Keratinocyte (primary cell): ENCODE results near the gene PARD3B. TPM values are rescaled to one million over a fixed set of nuclear protein-coding genes. Genes with fewer than 3 reads are reported as not detected.

Source experiments
- DNase-seq: peaks from one replicate; pipeline ENCODE4 v3.0.0-alpha.2; 2011; ENCODE audit warnings: low read depth, missing footprints, low spot score
- FAIRE-seq: peaks from 2 replicates; lab custom pipeline; 2011; peaks lifted over from hg19 to GRCh38; lab: Jason Lieb, UNC
- H2AFZ ChIP-seq: 2 replicates; pipeline ENCODE4 v1.6.0; 2012; ENCODE audit warnings: low read length, control low read depth, inconsistent platforms; ENCODE audit not compliant: control insufficient read depth
- H3K27ac ChIP-seq: 2 replicates; pipeline ENCODE4 v1.5.1; 2011; ENCODE audit warnings: low read length; ENCODE audit not compliant: control insufficient read depth, insufficient read depth
- H3K27me3 ChIP-seq: 3 replicates; pipeline ENCODE4 v1.6.0; 2011; ENCODE audit warnings: low read length; ENCODE audit not compliant: control insufficient read depth, insufficient read depth; ENCODE audit errors: extremely low read depth
- H3K36me3 ChIP-seq, 2 experiments: 2 replicates in 1 of 2; 3 replicates in 1 of 2; pipeline ENCODE4 v1.5.1; 2011; ENCODE audit warnings: low read length in 2 of 2, mild to moderate bottlenecking in 1 of 2; ENCODE audit not compliant: control insufficient read depth in 2 of 2, insufficient read depth in 2 of 2; ENCODE audit errors: extremely low read depth in 1 of 2
- H3K4me1 ChIP-seq: 3 replicates; pipeline ENCODE4 v1.5.1; 2011; ENCODE audit warnings: low read length; ENCODE audit not compliant: control insufficient read depth, insufficient read depth; ENCODE audit errors: extremely low read depth
- H3K4me2 ChIP-seq: 3 replicates; pipeline ENCODE4 v1.6.0; 2011; ENCODE audit warnings: low read depth, low read length; ENCODE audit not compliant: control insufficient read depth, insufficient read depth; ENCODE audit errors: extremely low read depth
- H3K4me3 ChIP-seq, 3 experiments: fragments of 200-600 bp in 1 of 3; sonication (generic) in 1 of 3; 2 replicates in 2 of 3; 3 replicates in 1 of 3; pipeline ENCODE4 v1.5.1; 2011 to 2016; ENCODE audit warnings: low read length in 3 of 3, mild to moderate bottlenecking in 3 of 3, control low read depth in 2 of 3, inconsistent platforms in 1 of 3, low read depth in 1 of 3, mixed read lengths in 1 of 3, mixed run types in 1 of 3, moderate library complexity in 1 of 3; ENCODE audit not compliant: control insufficient read depth in 2 of 3, insufficient read depth in 2 of 3; ENCODE audit errors: extremely low read depth in 1 of 3
- H3K79me2 ChIP-seq: 2 replicates; pipeline ENCODE4 v1.6.0; 2012; ENCODE audit warnings: low read length; ENCODE audit not compliant: control insufficient read depth, insufficient read depth
- H3K9ac ChIP-seq: 3 replicates; pipeline ENCODE4 v1.6.0; 2011; ENCODE audit warnings: low read length; ENCODE audit not compliant: control insufficient read depth, insufficient read depth; ENCODE audit errors: extremely low read depth
- H3K9me1 ChIP-seq: 3 replicates; pipeline ENCODE4 v1.6.0; 2011; ENCODE audit warnings: low read length; ENCODE audit not compliant: control insufficient read depth, insufficient read depth; ENCODE audit errors: extremely low read depth
- H3K9me3 ChIP-seq: 2 replicates; pipeline ENCODE4 v1.5.1; 2012; ENCODE audit warnings: low read depth, low read length; ENCODE audit not compliant: control insufficient read depth
- H4K20me1 ChIP-seq: 3 replicates; pipeline ENCODE4 v1.6.0; 2011; ENCODE audit warnings: low read length; ENCODE audit not compliant: control insufficient read depth, insufficient read depth; ENCODE audit errors: extremely low read depth
- EZH2 ChIP-seq: IDR thresholded peaks from one replicate; pipeline ENCODE4 v1.6.1; 2012; ENCODE audit warnings: inconsistent platforms, mild to moderate bottlenecking, low read length, moderate library complexity
- dilution Hi-C: fragments of 300-500 bp; cut with MboI; formaldehyde crosslinking; loops from one replicate; pipeline ENCODE4 v1.7.0; 2020; ENCODE audit warnings: low sequenced_read_pairs; ENCODE audit not compliant: extremely low pct_ligation_motif_present
- polyA plus RNA-seq, 5 experiments: library from polyadenylated mRNA; depleted of rRNA in 3 of 5; stranded (reverse) in 3 of 5; stranded (forward) in 1 of 5; unstranded in 1 of 5; fragments of >200 nt; gene quantifications; 1 replicate in 1 of 5; 2 replicates in 3 of 5; 3 replicates in 1 of 5; pipeline versions ENCODE4 v1.2.1 to v1.2.3, GENCODE V29; 2011 to 2012; ENCODE audit warnings: missing spikeins in 2 of 5, low read depth in 1 of 5, low replicate concordance in 1 of 5
- TF ChIP-seq, protein P1 (sequence below), 3 experiments: IDR thresholded peaks in 1 of 3; conservative IDR thresholded peaks in 1 of 3; optimal IDR thresholded peaks in 1 of 3; 2 replicates in 2 of 3; 3 replicates in 1 of 3; pipeline versions ENCODE3 to v1.5.1; 2011; ENCODE audit warnings: low read length in 3 of 3, mild to moderate bottlenecking in 3 of 3, moderate library complexity in 2 of 3, control low read depth in 1 of 3, inconsistent platforms in 1 of 3; ENCODE audit not compliant: insufficient read depth in 2 of 3; ENCODE audit errors: extremely low read depth in 1 of 3

The PARD3B gene
- polyA plus RNA-seq, 1 donor (not counting 4 experiments of a cell fraction or from before 2014, with no cell fraction given), result 1.2 TPM

DNA sequence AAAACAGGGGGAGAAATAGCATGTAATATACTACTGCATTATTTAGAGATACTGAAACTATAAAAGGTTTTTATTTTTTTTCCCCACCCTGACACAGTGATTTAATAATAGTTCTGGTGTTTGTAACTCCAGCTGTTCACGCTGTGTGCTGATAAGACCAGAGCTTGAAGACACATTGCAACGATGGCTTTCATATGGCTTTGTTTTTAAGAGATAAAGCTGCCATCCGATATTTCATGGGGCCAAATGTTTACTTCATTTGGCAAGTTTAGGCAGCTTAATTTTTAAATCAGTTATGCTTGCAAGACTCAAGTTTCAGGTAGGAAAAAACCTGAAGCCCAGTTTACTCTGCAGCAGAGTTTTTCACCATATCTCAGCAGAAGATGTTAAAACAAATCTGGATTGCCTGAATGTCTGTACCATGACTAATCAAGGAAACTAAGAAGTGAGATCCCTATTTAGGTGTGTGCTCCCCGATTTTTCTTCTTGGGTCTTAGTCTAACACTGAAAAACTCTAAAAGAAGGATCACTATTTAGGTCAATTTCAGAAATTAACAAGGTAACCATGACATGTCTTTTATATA, 508.6 kb downstream of the PARD3B start:
- Histone ChIP-seq H3K79me2 (no peaks in the 10 kb centered on the region), H3K9ac (no peak overlapping the region), H3K4me2 (no peak overlapping the region), H3K9me3 (no peaks in the 10 kb centered on the region), H3K36me3 (no peaks in the 10 kb centered on the region), H3K4me3 (no peak overlapping the region), H2AFZ (no peak overlapping the region), H3K9me1 (no peaks in the 10 kb centered on the region), H4K20me1 (no peaks in the 10 kb centered on the region), H3K4me1 (no peaks in the 10 kb centered on the region), H3K27ac (no peak overlapping the region), H3K27me3 (no peaks in the 10 kb centered on the region)
- no peak for DNase-seq
- no peak for FAIRE-seq
- TF ChIP-seq EZH2, result no peak
- dilution Hi-C loops, result no loop called here

DNA sequence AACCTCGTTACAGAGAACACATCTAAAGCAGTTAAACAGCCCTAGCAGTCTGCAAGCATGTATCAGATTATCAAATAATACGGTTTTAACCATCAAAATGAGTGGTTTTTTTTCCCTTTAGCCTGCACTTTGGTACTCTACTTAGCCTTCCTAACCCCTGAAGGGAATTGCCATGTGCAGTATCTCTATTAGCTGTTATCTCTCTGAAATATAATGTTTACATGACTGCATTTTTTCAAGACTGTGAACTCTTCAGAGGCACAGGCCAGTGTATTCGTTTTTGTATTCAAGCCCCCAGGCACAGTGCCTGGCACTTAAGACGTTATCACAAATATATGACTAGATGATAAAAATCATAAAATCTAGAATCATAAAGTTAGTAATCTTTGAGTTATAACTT, 509.5 kb downstream of the PARD3B start:
- no peaks in the 10 kb centered on the region for H3K9me3 ChIP-seq
- H3K4me2 ChIP-seq, result no peak overlapping the region
- no peaks in the 10 kb centered on the region for H3K27me3 ChIP-seq
- DNase-seq, result no peak
- H3K4me1 ChIP-seq, result no peaks in the 10 kb centered on the region
- no peak for FAIRE-seq
- no peak overlapping the region for H2AFZ ChIP-seq
- no peak overlapping the region for H3K27ac ChIP-seq
- H3K9ac ChIP-seq, result no peak overlapping the region
- no peak for TF ChIP-seq EZH2
- TF ChIP-seq, protein P1, sequence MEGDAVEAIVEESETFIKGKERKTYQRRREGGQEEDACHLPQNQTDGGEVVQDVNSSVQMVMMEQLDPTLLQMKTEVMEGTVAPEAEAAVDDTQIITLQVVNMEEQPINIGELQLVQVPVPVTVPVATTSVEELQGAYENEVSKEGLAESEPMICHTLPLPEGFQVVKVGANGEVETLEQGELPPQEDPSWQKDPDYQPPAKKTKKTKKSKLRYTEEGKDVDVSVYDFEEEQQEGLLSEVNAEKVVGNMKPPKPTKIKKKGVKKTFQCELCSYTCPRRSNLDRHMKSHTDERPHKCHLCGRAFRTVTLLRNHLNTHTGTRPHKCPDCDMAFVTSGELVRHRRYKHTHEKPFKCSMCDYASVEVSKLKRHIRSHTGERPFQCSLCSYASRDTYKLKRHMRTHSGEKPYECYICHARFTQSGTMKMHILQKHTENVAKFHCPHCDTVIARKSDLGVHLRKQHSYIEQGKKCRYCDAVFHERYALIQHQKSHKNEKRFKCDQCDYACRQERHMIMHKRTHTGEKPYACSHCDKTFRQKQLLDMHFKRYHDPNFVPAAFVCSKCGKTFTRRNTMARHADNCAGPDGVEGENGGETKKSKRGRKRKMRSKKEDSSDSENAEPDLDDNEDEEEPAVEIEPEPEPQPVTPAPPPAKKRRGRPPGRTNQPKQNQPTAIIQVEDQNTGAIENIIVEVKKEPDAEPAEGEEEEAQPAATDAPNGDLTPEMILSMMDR (optimal IDR thresholded peaks at IDR 0.05 in 1 of 3, IDR thresholded peaks at IDR 0.05 in 1 of 3, conservative IDR thresholded peaks at IDR 0.05 in 1 of 3; ENCODE audit: extremely low read depth in 1 of 3, insufficient read depth in 2 of 3, low read length in 3 of 3), result no peak
- H3K4me3 ChIP-seq, result no peak overlapping the region
- no peaks in the 10 kb centered on the region for H3K79me2 ChIP-seq
- H3K9me1 ChIP-seq, result no peaks in the 10 kb centered on the region
- H4K20me1 ChIP-seq, result no peaks in the 10 kb centered on the region
- dilution Hi-C loops, result no loop called here
- no peaks in the 10 kb centered on the region for H3K36me3 ChIP-seq

DNA sequence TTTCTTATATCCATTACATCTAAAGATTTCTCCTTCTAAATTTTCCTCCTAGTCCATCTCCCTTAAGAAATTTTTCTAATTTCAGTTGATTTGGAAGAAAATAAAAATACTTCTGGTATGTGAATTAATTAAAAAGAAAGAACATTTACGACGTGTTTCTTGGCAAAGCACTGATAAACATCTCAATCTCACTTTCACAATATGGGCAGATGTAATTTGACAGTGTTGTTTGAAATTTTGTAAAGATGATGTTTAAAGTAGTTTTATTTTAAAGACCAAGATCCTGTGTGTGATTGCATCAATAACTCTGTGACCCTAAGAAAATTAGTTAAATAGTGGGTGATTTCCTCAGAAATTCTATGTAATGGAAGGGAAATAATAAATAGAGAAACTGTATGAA, 510.0 kb downstream of the PARD3B start:
- dilution Hi-C loops, result no loop called here
- TF ChIP-seq, protein P1 (optimal IDR thresholded peaks at IDR 0.05 in 1 of 3, IDR thresholded peaks at IDR 0.05 in 1 of 3, conservative IDR thresholded peaks at IDR 0.05 in 1 of 3; ENCODE audit: extremely low read depth in 1 of 3, insufficient read depth in 2 of 3, low read length in 3 of 3), result no peak
- no peak for TF ChIP-seq EZH2
- no peak for FAIRE-seq
- H3K27ac ChIP-seq, result no peak overlapping the region
- no peaks in the 10 kb centered on the region for H3K9me1 ChIP-seq
- H3K4me1 ChIP-seq, result no peaks in the 10 kb centered on the region
- H3K9me3 ChIP-seq, result no peaks in the 10 kb centered on the region
- H3K79me2 ChIP-seq, result no peaks in the 10 kb centered on the region
- H2AFZ ChIP-seq, result no peak overlapping the region
- H3K27me3 ChIP-seq, result no peaks in the 10 kb centered on the region
- no peak overlapping the region for H3K4me3 ChIP-seq
- H3K36me3 ChIP-seq, result no peaks in the 10 kb centered on the region
- no peak for DNase-seq
- no peak overlapping the region for H3K4me2 ChIP-seq
- H4K20me1 ChIP-seq, result no peaks in the 10 kb centered on the region
- no peak overlapping the region for H3K9ac ChIP-seq
